IPS-15b (cell line): ENCODE data around the gene PIK3C2B.
A peak's percentile ranks its signal among the peaks of the same experiment; 100 is the strongest.

Experiments
- H3K27me3 ChIP-seq: one replicate; pipeline ENCODE4 v1.6.1; 2013; ENCODE audit warnings: low read length; ENCODE audit not compliant: control insufficient read depth, insufficient read depth
- H3K36me3 ChIP-seq: one replicate; pipeline ENCODE4 v1.6.1; 2013; ENCODE audit warnings: low read length; ENCODE audit not compliant: control insufficient read depth, insufficient read depth
- H3K4me1 ChIP-seq: one replicate; pipeline ENCODE4 v1.6.1; 2013; ENCODE audit warnings: mild to moderate bottlenecking, low read length; ENCODE audit not compliant: control insufficient read depth, insufficient read depth
- H3K4me3 ChIP-seq: one replicate; pipeline ENCODE4 v1.5.1; 2013; ENCODE audit warnings: low read depth, low read length
- H3K9ac ChIP-seq: one replicate; pipeline ENCODE4 v1.6.1; 2013; ENCODE audit warnings: low read depth, mild to moderate bottlenecking, low read length
- H3K9me3 ChIP-seq: one replicate; pipeline ENCODE4 v1.6.1; 2013; ENCODE audit warnings: mild to moderate bottlenecking, low read length; ENCODE audit not compliant: control insufficient read depth, insufficient read depth

PIK3C2B gene, protein sequence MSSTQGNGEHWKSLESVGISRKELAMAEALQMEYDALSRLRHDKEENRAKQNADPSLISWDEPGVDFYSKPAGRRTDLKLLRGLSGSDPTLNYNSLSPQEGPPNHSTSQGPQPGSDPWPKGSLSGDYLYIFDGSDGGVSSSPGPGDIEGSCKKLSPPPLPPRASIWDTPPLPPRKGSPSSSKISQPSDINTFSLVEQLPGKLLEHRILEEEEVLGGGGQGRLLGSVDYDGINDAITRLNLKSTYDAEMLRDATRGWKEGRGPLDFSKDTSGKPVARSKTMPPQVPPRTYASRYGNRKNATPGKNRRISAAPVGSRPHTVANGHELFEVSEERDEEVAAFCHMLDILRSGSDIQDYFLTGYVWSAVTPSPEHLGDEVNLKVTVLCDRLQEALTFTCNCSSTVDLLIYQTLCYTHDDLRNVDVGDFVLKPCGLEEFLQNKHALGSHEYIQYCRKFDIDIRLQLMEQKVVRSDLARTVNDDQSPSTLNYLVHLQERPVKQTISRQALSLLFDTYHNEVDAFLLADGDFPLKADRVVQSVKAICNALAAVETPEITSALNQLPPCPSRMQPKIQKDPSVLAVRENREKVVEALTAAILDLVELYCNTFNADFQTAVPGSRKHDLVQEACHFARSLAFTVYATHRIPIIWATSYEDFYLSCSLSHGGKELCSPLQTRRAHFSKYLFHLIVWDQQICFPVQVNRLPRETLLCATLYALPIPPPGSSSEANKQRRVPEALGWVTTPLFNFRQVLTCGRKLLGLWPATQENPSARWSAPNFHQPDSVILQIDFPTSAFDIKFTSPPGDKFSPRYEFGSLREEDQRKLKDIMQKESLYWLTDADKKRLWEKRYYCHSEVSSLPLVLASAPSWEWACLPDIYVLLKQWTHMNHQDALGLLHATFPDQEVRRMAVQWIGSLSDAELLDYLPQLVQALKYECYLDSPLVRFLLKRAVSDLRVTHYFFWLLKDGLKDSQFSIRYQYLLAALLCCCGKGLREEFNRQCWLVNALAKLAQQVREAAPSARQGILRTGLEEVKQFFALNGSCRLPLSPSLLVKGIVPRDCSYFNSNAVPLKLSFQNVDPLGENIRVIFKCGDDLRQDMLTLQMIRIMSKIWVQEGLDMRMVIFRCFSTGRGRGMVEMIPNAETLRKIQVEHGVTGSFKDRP (N-terminal part only)

DNA sequence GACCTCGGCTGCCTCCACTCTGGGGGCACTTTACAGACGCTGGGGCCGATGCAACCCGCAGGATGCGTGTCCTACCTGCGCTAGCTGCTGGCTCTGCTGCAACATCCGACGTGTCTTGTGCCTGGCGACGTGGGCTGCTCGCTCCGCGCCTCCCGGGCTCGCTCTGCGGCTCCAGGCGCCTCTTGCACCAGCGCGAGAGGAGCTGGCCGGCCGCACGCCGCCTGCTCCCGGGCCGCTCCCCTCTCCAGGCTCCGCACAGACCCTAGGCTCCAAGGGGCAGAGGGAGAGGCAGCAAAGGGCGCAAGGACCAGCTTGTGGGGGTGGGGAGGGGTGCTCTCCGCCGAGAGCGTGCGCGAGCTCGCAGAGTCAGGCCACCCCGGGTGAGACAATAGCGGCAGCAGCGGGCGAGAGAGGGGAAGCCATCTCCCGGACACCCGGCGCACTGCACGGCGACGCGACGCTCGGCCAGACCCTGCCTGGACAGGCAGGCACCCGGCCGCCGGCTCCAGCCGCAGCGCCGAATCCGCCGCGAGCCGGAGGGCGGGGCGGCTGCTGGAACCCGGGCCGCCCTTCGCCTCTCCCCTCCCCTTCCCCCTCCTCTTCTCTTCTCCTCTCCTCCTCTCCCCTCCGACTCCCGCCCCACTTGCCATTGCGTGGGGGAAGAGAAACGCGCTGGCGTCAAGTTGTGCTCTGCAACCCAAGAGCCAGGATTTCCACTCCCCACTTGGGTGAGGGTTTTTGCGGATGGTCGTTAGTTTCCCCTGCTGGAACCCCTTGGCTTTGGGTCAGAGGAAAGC, at the start of gene PIK3C2B:
Gene PIK3C2B (minus strand): TSS at position 525 of the 797 bp plus-strand sequence. CDS start 25,003 bp downstream, outside the sequence.
- no peaks in the 10 kb centered on the region for H3K9me3 ChIP-seq
- peak within 1 kb of the TSS; percentile 90 for H3K9ac ChIP-seq
- H3K27me3 ChIP-seq, result peaks cover 4% of the 10 kb centered on the region
- no peaks in the 10 kb centered on the region for H3K36me3 ChIP-seq
- H3K4me1 ChIP-seq, result peaks cover 17% of the 10 kb centered on the region
- H3K4me3 ChIP-seq, result peak within 1 kb of the TSS; percentile 68

DNA sequence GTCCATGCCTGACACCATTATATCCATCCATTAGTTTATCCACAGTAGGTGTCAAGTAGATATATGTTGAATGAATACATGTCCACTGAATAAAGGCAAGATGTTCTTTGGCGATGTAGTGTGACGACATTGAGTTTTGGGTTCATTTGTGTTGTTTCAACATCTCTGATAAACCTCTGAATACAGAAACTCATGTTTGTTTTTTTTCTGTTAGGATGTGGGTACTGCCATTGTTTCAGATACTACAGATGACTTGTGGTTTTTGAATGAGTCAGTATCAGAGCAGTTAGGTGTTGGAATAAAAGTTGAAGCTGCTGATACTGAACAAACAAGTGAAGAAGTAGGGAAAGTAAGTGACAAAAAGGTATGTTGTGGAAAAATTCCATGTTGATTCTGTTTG, 49.7 kb upstream of the PIK3C2B start:
- Histone ChIP-seq H3K27me3 (no peaks in the 10 kb centered on the region), H3K4me3 (no peak overlapping the region), H3K4me1 (no peaks in the 10 kb centered on the region), H3K36me3 (peaks cover 19% of the 10 kb centered on the region), H3K9me3 (no peaks in the 10 kb centered on the region), H3K9ac (no peak overlapping the region)

DNA sequence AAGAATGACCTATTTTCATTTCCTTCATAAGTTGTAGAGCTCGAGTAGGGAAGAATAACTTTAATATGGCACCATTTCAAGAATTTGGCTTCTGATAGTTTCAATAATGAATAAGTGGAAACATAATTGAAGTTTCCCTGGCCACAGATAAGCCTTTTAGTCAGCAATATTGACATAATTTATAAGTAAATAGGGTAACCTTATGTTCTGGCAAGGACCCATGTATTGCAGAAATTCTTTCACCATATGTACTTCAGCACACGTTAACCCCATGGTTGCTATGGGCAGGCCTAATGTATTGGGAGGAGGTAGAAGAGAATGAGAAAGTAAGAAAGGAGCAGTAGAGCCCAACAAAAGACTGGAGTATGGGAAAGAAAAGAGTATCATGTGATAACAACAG, 47.0 kb upstream of the PIK3C2B start:
- H3K9ac ChIP-seq, result no peak overlapping the region
- H3K4me1 ChIP-seq, result no peaks in the 10 kb centered on the region
- no peak overlapping the region for H3K4me3 ChIP-seq
- H3K27me3 ChIP-seq, result no peaks in the 10 kb centered on the region
- H3K9me3 ChIP-seq, result no peaks in the 10 kb centered on the region
- peaks cover 16% of the 10 kb centered on the region for H3K36me3 ChIP-seq

DNA sequence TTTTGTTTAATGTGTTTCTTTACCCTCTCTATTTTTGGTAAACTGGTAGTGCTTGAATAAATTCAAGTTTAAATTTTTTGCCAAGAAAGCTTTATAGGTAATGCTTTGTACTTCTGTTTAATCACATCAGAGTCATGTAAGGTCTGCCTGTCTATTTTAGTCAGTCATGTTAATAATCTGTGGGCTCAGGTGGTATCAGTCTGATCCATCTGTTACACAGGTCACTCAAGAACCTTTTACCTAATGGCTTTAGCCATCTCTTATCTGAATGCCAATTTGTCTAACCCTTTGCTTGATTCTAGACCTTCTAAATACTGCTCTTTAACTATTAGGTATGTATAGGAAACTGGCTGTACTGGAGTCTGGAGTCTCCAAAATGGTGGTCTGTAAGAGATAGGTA, 38.2 kb upstream of the PIK3C2B start:
- no peaks in the 10 kb centered on the region for H3K4me1 ChIP-seq

DNA sequence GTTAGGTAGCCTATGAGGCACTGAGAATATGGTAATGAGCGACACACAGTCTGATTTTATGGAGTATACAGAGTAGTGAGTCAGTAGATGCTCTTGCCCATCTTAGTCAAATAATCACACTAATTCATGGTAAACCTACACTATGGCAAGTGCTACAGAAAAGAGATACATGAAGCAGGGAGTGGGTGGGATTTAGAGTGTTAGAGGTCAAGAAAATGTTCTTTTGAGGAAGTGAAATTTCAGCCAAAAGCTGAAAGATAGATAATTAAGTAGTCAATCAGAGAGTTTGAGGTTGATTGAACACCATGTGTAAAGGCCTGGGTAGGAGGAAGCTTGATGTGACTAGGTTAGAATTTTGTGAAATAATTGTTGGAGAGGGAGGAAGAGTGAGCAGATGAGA, 36.3 kb upstream of the PIK3C2B start:
- no peaks in the 10 kb centered on the region for H3K27me3 ChIP-seq
- no peak overlapping the region for H3K9ac ChIP-seq
- H3K4me1 ChIP-seq, result no peaks in the 10 kb centered on the region
- no peaks in the 10 kb centered on the region for H3K9me3 ChIP-seq
- H3K4me3 ChIP-seq, result no peak overlapping the region
- peaks cover 34% of the 10 kb centered on the region for H3K36me3 ChIP-seq

More for the DNA sequence above, 38.2 kb upstream of the PIK3C2B start:
- H3K27me3 ChIP-seq, result no peaks in the 10 kb centered on the region
- peaks cover 32% of the 10 kb centered on the region for H3K36me3 ChIP-seq
- H3K9me3 ChIP-seq, result no peaks in the 10 kb centered on the region
- H3K4me3 ChIP-seq, result no peak overlapping the region
- H3K9ac ChIP-seq, result no peak overlapping the region

DNA sequence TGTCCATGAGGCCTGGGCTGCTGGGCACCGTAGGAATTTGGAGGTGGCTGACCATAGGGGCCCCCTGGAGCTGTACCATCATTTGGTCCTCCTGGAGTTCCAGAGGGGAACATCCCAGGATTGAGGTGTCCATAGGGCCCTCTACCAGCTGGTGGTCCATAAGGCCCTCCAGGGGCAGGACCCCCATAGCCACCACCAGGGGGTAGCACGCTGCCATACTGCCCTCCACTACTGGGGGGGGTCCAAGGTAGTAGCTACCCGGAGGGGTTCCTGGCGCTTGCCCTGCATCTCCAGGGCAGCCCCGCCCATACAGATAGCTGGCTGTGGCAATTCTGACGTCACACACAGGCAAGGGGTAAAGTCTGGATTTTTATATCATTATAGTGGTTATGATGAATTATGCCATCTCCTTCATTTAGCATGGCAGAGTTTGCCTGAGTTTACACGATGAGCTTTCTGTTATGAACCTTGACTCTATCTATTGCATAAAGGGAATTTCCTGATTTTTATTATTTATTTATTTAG, 34.8 kb upstream of the PIK3C2B start:
- Histone ChIP-seq H3K4me1 (no peaks in the 10 kb centered on the region), H3K27me3 (no peaks in the 10 kb centered on the region), H3K4me3 (no peak overlapping the region), H3K36me3 (peaks cover 36% of the 10 kb centered on the region), H3K9ac (no peak overlapping the region), H3K9me3 (no peaks in the 10 kb centered on the region)

DNA sequence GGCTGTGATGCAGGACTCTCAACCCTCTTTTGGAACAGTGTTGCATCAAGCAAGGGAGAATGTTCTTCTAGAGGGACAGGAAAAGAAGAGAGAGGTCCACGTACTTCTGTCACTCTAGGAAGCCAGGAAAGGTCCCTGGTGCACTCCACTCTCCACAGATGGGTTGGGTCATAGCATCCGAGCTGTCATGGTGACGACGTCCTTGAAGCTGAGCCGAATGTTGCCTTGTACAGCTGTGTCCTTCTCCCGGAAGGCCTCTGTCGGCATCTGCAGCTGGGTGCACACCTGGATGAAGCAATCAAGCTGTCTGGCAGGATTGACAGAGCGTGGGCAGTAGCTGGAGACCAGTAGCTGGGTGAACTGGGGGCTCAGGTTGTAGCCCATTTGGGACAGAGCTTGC, 34.1 kb upstream of the PIK3C2B start:
- H3K27me3 ChIP-seq, result no peaks in the 10 kb centered on the region
- H3K9me3 ChIP-seq, result peaks cover 3% of the 10 kb centered on the region
- H3K36me3 ChIP-seq, result peaks cover 36% of the 10 kb centered on the region
- no peaks in the 10 kb centered on the region for H3K4me1 ChIP-seq
- no peak overlapping the region for H3K9ac ChIP-seq
- H3K4me3 ChIP-seq, result no peak overlapping the region

DNA sequence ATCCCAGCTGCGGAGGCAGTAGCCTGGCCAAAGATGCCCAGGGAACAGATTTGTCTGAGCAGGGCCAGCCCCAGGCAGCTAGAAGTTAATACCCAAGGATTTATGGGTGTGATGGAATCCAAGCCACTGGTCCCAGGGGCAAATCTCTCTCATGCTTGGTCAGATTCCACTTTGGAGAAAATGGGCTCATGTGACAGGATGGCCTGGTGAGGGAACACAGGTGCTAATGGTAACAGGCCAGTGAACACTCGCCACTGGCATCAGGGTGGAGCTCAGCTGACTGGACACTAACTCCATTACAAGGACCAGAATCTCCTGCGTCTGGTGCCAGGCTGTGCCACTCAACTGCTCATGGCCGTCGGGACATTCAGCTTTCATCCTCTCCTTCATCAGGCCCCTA, 33.6 kb upstream of the PIK3C2B start:
- Histone ChIP-seq H3K9ac (no peak overlapping the region), H3K9me3 (peaks cover 7% of the 10 kb centered on the region), H3K36me3 (peaks cover 36% of the 10 kb centered on the region), H3K27me3 (no peaks in the 10 kb centered on the region), H3K4me3 (no peak overlapping the region), H3K4me1 (no peaks in the 10 kb centered on the region)

DNA sequence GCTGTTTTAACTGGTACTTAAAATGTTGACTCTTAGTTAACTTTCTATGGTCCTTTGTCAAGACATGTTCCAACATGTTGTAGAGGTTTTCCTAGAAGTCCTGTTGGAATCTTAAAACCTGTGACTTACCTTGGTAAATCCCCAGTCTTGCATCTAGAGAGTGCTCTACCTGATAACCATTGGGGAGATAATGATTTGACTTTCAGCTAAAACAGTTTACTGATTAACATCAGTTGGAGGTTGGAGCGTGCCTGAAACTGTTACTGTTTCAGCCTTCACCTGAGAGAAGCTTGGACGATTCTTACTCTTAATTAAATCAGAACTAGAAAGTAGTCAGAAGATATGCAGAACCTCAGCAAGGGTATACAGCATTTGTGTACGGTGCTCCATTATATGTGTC, 30.4 kb upstream of the PIK3C2B start:
- no peak overlapping the region for H3K9ac ChIP-seq
- peaks cover 7% of the 10 kb centered on the region for H3K9me3 ChIP-seq
- H3K27me3 ChIP-seq, result no peaks in the 10 kb centered on the region
- H3K36me3 ChIP-seq, result peaks cover 25% of the 10 kb centered on the region
- H3K4me1 ChIP-seq, result no peaks in the 10 kb centered on the region
- no peak overlapping the region for H3K4me3 ChIP-seq

DNA sequence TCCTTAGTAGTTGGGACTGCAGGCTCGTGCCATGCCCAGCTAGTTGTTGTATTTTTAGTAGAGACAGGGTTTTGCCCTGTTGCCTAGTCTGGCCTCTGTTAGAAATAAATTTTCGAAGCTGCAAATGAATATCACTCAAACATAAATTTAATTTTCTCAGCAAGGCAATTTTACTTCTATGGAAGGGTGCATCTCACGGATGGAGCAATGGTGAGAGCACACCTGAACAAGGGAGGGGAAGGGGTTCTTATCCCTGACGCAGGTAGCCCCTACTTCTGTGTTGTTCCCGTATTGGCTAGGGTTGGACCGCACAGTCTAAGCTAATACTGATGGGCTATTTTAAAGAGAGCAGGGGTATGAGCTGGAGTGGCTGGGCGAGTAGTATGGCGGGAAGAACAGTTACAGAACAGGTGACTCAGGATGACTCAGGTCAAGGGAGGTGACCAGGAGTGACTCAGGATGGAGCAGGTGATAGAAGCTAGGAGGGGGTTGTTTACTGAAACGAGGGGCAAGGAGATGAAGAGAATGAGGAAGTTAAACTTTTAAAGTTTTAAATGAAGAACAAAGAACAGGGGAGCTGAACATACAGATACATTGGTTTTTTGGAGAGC, 29.1 kb upstream of the PIK3C2B start:
- no peaks in the 10 kb centered on the region for H3K27me3 ChIP-seq
- peaks cover 15% of the 10 kb centered on the region for H3K36me3 ChIP-seq
- H3K4me1 ChIP-seq, result no peaks in the 10 kb centered on the region
- H3K9ac ChIP-seq, result no peak overlapping the region
- peaks cover 7% of the 10 kb centered on the region for H3K9me3 ChIP-seq
- no peak overlapping the region for H3K4me3 ChIP-seq
